Endothelial cell of umbilical vein (primary cell): ENCODE measurements around the gene DIS3L2. TPM values are rescaled to one million over a fixed set of nuclear protein-coding genes. Genes with fewer than 3 reads are reported as not detected.

Experiments used
- BruUV-seq: library from RNA; stranded (reverse); fragments of 400-500 nt; replicated peaks from 2 replicates; lab custom pipeline; 2021; lab: Mats Ljungman, UMichigan
- CTCF ChIA-PET: fragments of 300-600, 350-600 bp; sonication (Branson Sonifier 250); formaldehyde crosslinking; loops from one replicate; lab custom pipeline; 2021; ENCODE audit warnings: antibody characterized with exemption, inconsistent platforms; lab: Charles Lee
- POLR2A ChIA-PET: fragments of 300-600, 350-600 bp; sonication (Branson Sonifier 250); formaldehyde crosslinking; loops from one replicate; lab custom pipeline; 2021; ENCODE audit warnings: antibody characterized with exemption, inconsistent platforms; lab: Charles Lee
- DNase-seq: peaks from one replicate; pipeline ENCODE4 v3.0.0-alpha.2; 2011; ENCODE audit warnings: low read depth, low spot score
- FAIRE-seq: peaks from 2 replicates; lab custom pipeline; 2011; peaks lifted over from hg19 to GRCh38; lab: Jason Lieb, UNC
- H2AFZ ChIP-seq: 2 replicates; pipeline ENCODE4 v1.6.0; 2012; ENCODE audit warnings: low read depth, low read length, control low read depth, inconsistent platforms
- H3K27ac ChIP-seq: 2 replicates; pipeline ENCODE4 v1.5.1; 2011; ENCODE audit warnings: low read depth, mild to moderate bottlenecking, control low read depth, low read length, moderate library complexity; ENCODE audit not compliant: insufficient read depth
- H3K27me3 ChIP-seq, 2 experiments: 2 replicates each; pipeline versions ENCODE4 v1.6.0 to v1.6.1; 2011; ENCODE audit warnings: low read length in 2 of 2, mixed read lengths in 1 of 2; ENCODE audit not compliant: control insufficient read depth in 2 of 2, insufficient read depth in 2 of 2
- H3K36me3 ChIP-seq, 2 experiments: 2 replicates in 1 of 2; 3 replicates in 1 of 2; pipeline ENCODE4 v1.5.1; 2011; ENCODE audit warnings: low read length in 2 of 2, mild to moderate bottlenecking in 1 of 2, moderate library complexity in 1 of 2; ENCODE audit not compliant: control insufficient read depth in 2 of 2, insufficient read depth in 2 of 2; ENCODE audit errors: extremely low read depth in 1 of 2
- H3K4me1 ChIP-seq: 3 replicates; pipeline ENCODE4 v1.5.1; 2011; ENCODE audit warnings: mild to moderate bottlenecking, low read length; ENCODE audit not compliant: control insufficient read depth, insufficient read depth; ENCODE audit errors: extremely low read depth
- H3K4me2 ChIP-seq: 2 replicates; pipeline ENCODE4 v1.6.1; 2011; ENCODE audit warnings: low read length, control low read depth, mixed read lengths; ENCODE audit not compliant: insufficient read depth
- H3K4me3 ChIP-seq, 3 experiments: fragments of 200-600 bp in 1 of 3; sonication (generic), shearing (Covaris generic) in 1 of 3; replicated peaks in 1 of 3; 2 replicates each; pipeline ENCODE4 v1.5.1; 2011 to 2016; ENCODE audit warnings: control low read depth in 3 of 3, low read length in 3 of 3, mild to moderate bottlenecking in 2 of 3, inconsistent platforms in 1 of 3, low read depth in 1 of 3, moderate library complexity in 1 of 3; ENCODE audit not compliant: insufficient read depth in 1 of 3
- H3K79me2 ChIP-seq: 2 replicates; pipeline ENCODE4 v1.6.0; 2012; ENCODE audit warnings: low read length, inconsistent platforms; ENCODE audit not compliant: control insufficient read depth, insufficient read depth
- H3K9ac ChIP-seq: replicated peaks from 2 replicates; pipeline ENCODE3; 2011; ENCODE audit warnings: low read length, control low read depth; ENCODE audit not compliant: insufficient read depth; ENCODE audit errors: extremely low read depth
- H3K9me1 ChIP-seq: replicated peaks from 3 replicates; pipeline ENCODE4 v1.6.0; 2011; ENCODE audit warnings: mild to moderate bottlenecking, low read length; ENCODE audit not compliant: control insufficient read depth, insufficient read depth; ENCODE audit errors: extremely low read depth
- H3K9me3 ChIP-seq: replicated peaks from 2 replicates; pipeline ENCODE4 v1.5.1; 2012; ENCODE audit warnings: low read length, inconsistent platforms; ENCODE audit not compliant: control insufficient read depth, insufficient read depth
- H4K20me1 ChIP-seq: replicated peaks from 2 replicates; pipeline ENCODE3; 2011; ENCODE audit warnings: mild to moderate bottlenecking, low read length; ENCODE audit not compliant: control insufficient read depth, insufficient read depth; ENCODE audit errors: extremely low read depth
- CTCF ChIP-seq, 2 donors: IDR thresholded peaks; 1 replicate in 1 of 2; 2 replicates in 1 of 2; pipeline ENCODE4 v1.5.1; 2011; ENCODE audit warnings: low read length in 2 of 2, mild to moderate bottlenecking in 2 of 2, moderate library complexity in 2 of 2, control low read depth in 1 of 2, inconsistent platforms in 1 of 2, low read depth in 1 of 2; ENCODE audit not compliant: insufficient read depth in 1 of 2; ENCODE audit errors: extremely low read depth in 1 of 2
- EZH2 ChIP-seq: IDR thresholded peaks from 2 replicates; pipeline ENCODE4 v1.6.1; 2012; ENCODE audit warnings: borderline replicate concordance, low read depth, mild to moderate bottlenecking, moderate library complexity, low read length, inconsistent platforms; ENCODE audit not compliant: severe bottlenecking
- FOS ChIP-seq: IDR thresholded peaks from 2 replicates; pipeline ENCODE4 v1.6.1; 2011; ENCODE audit warnings: mild to moderate bottlenecking, low read length, moderate library complexity, borderline replicate concordance; ENCODE audit not compliant: insufficient read depth
- GATA2 ChIP-seq: IDR thresholded peaks from 2 replicates; pipeline ENCODE4 v1.7.0; 2011; ENCODE audit warnings: low read depth, mild to moderate bottlenecking, moderate library complexity, mixed read lengths, low read length; ENCODE audit not compliant: insufficient read length, insufficient read depth
- JUN ChIP-seq: IDR thresholded peaks from 2 replicates; pipeline ENCODE4 v1.6.1; 2011; ENCODE audit warnings: borderline replicate concordance, low read depth; ENCODE audit not compliant: insufficient read length, insufficient read depth
- MAX ChIP-seq: IDR thresholded peaks from 2 replicates; pipeline ENCODE4 v1.6.1; 2011; ENCODE audit not compliant: insufficient read depth, insufficient read length
- MYC ChIP-seq: IDR thresholded peaks from one replicate; pipeline ENCODE4 v1.6.1; 2011; ENCODE audit warnings: mild to moderate bottlenecking, low read depth, low read length
- POLR2A ChIP-seq: IDR thresholded peaks from 2 replicates; pipeline ENCODE4 v1.6.1; 2012; ENCODE audit warnings: low read depth, mild to moderate bottlenecking, control low read depth, low read length
- POLR2AphosphoS5 ChIP-seq: IDR thresholded peaks from 2 replicates; pipeline ENCODE4 v1.6.1; 2012; ENCODE audit warnings: low read depth, mild to moderate bottlenecking, control low read depth, low read length, moderate library complexity; ENCODE audit not compliant: insufficient read depth
- dilution Hi-C: fragments of 300-500 bp; cut with MboI; formaldehyde crosslinking; loops from one replicate; pipeline ENCODE4 v1.15.0; 2019; ENCODE audit warnings: low sequenced_read_pairs; ENCODE audit not compliant: extremely low pct_ligation_motif_present
- intact Hi-C: fragments of 100-400 bp; cut with micrococcal nuclease; formaldehyde crosslinking; loops from one replicate; pipeline ENCODE4 v1.10.0; 2022
- polyA plus RNA-seq, 4 experiments: library from polyadenylated mRNA; depleted of rRNA in 3 of 4; stranded (reverse) in 3 of 4; unstranded in 1 of 4; fragments of >200 nt; gene quantifications; 2 replicates each; pipeline versions ENCODE4 v1.2.1 to v1.2.3, GENCODE V29; 2011 to 2012; ENCODE audit warnings: missing spikeins in 1 of 4
- total RNA-seq: library from RNA; stranded (reverse); gene quantifications from 2 replicates; pipeline ENCODE4 v1.2.3, GENCODE V29; 2021

The DIS3L2 gene
- total and polyA plus RNA-seq, 2 donors (not counting 3 experiments of a cell fraction or from before 2014, with no cell fraction given): 14.6 to 31.2 TPM

GRCh38 chr2:232204457-232204931, 243.0 kb downstream of the DIS3L2 start:
- H3K4me1 ChIP-seq: peaks cover 3% of the 10 kb centered on the region
- no peak for DNase-seq
- H2AFZ ChIP-seq: no peak overlapping the region
- no peaks in the 10 kb centered on the region for H3K9me1 ChIP-seq
- H3K27me3 ChIP-seq: no peaks in the 10 kb centered on the region
- H3K79me2 ChIP-seq: no peaks in the 10 kb centered on the region
- ChIA-PET CTCF (no interaction called here), POLR2A (no interaction called here)
- BruUV-seq: no TSS peak
- dilution Hi-C loops: no loop called here
- H3K4me2 ChIP-seq: no peak overlapping the region
- TF ChIP-seq CTCF (IDR thresholded peaks at IDR 0.05; ENCODE audit: extremely low read depth in 1 of 2, insufficient read depth in 1 of 2, low read depth in 1 of 2, low read length in 2 of 2) (no peak), EZH2 (no peak), GATA2 (no peak), POLR2AphosphoS5 (no peak), POLR2A (no peak), FOS (no peak), JUN (no peak), MYC (no peak), MAX (no peak)
- intact Hi-C loops: no loop called here
- H3K4me3 ChIP-seq: no peak overlapping the region
- no peak overlapping the region for H3K27ac ChIP-seq
- no peak for FAIRE-seq
- no peaks in the 10 kb centered on the region for H3K9me3 ChIP-seq
- H3K9ac ChIP-seq: no peak overlapping the region
- no peaks in the 10 kb centered on the region for H3K36me3 ChIP-seq
- no peaks in the 10 kb centered on the region for H4K20me1 ChIP-seq
